ELF-1 (cell line): ENCODE results near the gene AAK1.
"Not testable (repeated sequence)": the region's sequence is repeated elsewhere in the genome, so short reads cannot be mapped to it uniquely, and the experiment has no call there.

Experiments
- DNase-seq: peaks from one replicate; pipeline ENCODE4 v3.0.0-alpha.2; 2016; ENCODE audit warnings: low read depth, low spot score

AAK1 gene

GRCh38 chr2:69643602-69644505 lies at the start of gene AAK1:
AAK1 (minus strand) TSS chr2:69643739; CDS start chr2:69643040, 699 bp downstream.
- DNase-seq = peak; percentile 89

DNA sequence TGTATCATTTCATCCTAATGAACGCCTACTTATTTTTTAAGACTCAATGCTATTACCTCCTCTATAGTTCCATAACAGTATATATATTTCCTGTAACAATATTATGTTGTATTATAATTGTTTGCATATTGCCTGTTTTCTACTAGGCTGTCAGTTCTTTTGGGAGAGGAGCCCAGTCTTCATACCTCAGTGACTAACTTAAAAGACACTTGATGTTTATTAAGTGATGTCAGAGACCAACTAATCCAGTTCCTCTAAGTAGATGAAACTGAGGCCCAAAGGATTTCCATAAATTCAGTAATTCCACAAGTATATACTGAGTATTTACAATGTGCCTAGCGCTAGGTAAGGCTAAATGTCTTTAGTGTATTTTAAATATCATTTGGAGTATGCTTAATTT lies 48.9 kb upstream of the AAK1 start:
- DNase-seq = no peak

DNA sequence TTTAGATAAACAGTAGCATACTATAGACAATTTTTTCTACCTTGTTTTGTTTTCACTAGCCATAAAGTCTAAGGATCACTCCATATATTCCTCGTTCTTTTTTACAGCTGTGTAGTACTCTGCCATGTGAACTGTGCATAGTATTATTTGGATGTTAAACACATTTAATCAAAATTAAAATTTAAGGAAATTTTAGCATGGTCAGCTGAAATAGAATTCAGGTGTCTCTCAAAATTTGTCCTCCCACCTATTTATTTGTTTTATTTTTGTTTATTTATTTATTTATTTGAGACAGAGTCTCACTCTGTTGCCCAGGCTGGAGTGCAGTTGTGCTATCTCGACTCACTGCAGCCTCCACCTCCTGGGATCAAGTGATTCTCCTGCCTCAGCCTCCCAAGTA lies 46.4 kb upstream of the AAK1 start:
- DNase-seq = no peak

DNA sequence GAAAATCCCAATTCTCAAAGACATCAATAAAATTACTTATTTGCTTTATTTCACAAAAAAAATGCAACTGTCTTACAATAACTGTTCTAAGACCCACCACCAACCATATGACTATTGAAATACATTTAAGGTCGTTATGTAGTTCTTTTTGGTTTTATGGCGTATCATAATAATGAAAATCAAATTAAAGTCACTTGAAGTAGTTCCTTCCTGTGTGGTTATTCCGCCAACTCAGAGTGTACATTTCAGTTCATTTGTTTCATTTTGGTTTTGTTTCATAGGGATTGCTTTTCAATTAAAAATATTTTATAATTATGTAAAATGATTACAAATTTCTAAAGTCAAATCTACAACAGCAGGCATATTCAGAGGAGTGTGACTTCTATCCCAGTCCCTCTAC lies 45.9 kb upstream of the AAK1 start:
- DNase-seq = no peak

DNA sequence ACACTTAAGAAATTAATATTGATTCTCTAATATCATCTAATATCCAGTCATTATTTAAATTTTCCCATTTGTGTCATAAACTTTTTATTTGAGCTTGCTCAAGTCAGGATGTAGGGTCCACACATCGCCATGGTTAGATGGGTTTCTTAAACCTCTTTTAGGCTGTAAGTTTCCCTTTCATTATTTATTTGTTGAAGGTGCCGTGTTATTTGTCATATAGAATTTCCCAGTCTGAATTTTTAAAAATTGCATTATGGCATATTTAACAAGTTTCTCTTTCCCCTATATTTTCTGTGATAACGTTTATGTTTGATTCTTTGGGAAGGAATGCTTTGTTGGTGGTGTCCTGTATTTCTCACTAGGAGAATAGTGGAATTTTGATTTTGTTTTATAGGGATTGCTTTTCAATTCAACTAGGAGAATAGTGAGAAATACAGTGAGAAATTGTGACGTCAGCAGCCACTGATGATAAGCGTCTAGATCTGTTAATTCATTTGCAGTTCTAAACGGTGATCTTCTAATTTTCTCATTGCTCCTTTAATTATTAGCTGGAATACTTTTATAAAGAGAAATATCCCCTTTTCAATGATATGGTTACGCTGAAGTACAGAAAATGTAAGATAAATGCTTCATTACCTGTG lies 44.6 kb upstream of the AAK1 start:
- DNase-seq = no peak

GRCh38 chr2:69686813-69687212 lies 43.3 kb upstream of the AAK1 start:
- DNase-seq = no peak

- DNase-seq = no peak
These were observed 41.9 kb upstream of the AAK1 start for GRCh38 chr2:69685321-69686048.

DNA sequence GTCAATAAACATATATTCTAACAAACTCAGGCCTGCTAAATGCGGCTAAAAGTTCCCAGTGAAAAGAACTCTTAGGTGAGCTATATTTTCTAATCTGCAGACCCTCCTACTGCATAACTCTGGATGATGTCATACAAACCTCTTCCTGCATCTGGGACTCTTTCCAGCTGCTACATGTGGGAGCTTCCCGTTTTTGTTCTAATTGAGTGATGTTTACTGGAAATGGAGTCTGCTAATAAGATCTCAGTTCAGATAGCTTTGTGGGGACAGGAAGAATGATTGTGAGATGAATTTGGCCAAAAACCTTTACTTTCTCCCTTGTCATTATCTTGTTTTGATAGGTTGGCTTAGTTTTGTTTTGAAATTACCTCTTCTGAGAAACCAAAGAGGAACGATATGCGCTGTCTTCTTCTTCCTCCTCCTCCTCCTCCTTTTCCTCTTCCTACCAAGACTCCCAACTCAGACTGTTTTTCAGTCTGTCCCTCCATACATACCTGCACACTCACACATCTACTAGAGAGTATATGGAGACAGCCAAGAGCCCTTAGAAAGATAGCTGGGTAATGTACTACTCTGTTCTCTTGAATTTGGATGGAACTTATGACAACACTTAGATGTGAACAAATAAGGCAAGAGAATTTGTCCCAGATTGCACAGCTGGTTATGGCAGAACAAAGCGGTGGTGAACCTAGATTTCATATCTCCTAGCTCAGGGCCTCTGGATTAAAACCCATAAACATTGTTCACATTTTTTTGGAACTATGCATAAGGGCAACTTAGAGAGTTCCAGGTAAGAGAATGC lies 39.8 kb upstream of the AAK1 start:
- DNase-seq = no peak

DNA sequence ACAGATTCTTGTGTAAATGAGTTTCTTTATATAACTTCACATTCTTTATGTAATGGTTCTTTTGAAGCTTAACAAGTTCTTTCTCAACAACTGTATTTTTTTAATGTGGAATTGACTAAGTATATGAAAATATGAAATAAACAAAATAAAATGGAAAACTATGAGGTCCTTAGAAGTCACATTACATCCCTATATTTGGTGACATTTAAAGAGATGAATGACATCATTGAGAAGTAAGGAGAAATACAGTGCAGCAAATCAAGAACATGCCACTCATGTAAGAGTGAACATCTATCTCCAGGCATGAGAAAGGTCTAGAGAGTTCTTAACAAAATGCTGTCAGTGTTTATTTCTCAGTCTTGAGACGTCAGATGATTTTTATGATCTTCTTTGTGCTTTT lies 39.0 kb upstream of the AAK1 start:
- DNase-seq = no peak

DNA sequence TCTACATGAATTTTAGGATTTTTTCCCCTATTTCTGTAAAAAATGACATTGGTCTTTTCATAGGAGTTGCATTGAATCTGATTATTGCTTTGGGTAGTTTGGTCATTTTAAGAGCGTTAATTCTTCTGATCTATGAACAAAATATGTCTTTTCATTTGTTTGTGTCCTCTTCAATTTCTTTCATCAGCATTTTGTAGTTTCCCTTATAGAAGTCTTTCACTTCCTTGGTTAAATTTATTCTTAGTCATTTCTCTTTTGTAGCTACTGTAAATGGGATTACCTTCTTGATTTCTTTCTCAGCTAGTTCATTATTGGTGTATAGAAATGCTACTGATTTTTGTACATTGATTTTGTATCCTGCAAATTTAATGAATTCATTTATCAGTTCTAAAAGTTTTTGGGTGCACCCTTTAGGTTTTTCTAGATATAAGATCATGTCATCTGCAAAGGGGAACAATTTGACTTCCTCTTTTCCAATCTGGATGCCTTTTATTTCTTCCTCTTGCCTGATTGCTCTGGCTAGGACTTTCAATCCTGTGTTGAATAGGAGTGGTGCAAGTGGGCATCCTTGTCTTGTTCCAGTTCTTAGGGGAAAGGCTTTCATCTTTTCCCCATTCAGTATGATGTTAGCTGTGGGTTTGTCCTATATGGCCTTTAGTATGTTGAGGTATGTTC lies 36.6 kb upstream of the AAK1 start:
- DNase-seq = no peak

DNA sequence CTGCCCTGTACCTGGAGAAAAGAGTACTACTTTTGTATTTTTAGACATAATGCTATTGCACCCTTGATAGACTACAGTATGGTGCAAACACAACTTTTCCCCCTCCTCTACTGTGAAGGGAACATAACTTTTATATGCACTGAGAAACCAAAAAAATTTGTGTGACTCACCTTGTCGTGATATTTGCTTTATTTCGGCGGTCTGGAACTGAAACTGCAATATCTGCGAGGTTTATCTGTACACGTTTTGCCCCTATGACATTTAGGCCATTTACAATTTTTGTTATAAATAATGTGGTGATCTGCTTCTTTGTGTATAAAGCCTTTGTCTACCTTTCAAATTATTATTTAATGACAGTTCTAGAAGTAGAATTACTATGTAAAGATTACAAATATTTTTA lies 34.4 kb upstream of the AAK1 start:
- DNase-seq = no peak

DNA sequence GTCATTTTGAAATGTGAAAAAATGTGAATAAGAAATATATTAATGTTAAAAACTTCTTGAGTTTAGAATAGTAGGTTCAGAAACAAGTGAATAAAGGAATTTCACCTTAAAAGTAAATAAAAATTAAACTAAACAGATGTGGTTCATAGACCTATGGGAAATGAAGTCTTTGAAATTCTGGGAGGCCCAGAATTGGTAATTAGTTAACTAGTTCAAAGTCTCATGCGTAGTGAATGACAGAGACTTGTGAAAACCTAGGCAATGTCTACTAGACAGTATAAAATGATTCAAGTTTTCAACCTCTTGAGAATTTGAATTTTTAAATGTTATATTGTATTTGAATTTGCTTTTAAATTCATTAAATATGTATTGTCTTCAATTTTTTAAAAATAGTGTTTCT lies 32.6 kb upstream of the AAK1 start:
- DNase-seq = no peak

DNA sequence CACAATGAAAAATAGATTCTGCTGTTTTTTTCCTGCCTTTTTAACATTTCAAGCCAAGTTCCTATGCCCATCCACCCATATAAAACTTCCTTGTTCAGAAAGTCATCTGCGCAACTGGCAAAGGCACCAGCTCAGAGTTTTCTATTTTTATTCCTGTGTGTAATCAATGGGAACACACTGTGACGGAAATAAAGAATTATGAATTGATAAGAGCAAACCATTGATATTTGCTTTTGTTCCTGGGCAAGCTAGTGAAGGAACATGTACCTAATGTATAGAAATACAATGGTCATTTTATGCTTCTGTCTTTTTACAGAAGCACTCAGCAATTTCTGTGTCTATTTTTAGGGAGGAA lies 30.8 kb upstream of the AAK1 start:
- DNase-seq = no peak

DNA sequence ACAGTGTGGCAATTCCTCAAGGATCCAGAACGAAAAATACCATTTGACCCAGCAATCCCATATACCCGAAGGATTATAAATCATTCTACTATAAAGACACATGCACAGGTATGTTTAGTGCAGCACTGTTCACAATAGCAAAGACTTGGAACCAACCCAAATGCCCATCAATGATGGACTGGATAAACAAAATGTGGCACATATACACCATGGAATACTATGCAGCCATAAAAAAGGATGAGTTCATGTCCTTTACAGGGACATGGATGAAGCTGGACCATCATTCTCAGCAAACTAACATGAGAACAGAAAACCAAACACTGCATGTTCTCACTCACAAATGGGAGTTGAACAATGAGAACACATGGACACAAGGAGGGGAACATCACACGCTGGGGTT lies 29.6 kb upstream of the AAK1 start:
- DNase-seq = not testable (repeated sequence)

- DNase-seq = no peak
These were observed 26.1 kb upstream of the AAK1 start for GRCh38 chr2:69669666-69670065.

DNA sequence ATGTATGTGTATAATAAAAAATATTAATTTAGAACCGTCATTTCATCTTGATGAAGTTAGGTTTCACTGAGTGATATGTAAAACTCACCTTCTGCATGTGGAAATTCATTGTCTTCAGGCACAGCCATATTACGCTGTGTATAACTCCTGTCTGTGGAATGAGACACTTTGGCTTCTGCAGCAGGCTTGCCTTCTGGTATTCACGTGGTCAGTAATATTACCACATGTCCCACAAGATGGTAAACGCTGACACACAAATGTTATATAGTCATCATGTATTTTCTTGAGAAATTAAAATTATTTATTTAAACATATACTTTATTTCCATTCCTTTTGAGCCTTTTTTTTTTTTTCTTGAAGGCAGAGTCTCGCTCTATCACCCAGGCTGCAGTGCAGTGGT lies 25.1 kb upstream of the AAK1 start:
- no peak for DNase-seq

- no peak for DNase-seq
These were observed 24.4 kb upstream of the AAK1 start for GRCh38 chr2:69667805-69668382.

DNA sequence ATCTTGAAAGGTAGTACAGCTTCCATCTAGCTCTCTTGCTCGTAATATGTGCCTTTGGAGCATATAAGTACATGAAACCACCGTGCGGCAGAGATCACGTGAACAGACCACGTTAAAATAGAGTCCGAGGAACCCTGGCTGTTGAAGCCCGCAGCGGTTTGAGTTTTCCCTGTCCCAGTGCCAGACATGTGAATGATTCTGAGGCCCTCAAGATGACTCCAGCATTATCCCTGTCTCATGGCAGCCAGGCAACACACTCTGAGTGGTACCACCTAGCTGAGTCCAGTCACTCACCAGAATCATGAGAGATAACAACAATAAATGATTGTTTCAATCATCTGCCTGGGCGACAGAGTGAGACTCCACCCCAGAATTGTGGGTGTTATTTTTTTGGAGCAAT lies 21.6 kb upstream of the AAK1 start:
- no peak for DNase-seq

- no peak for DNase-seq
These were observed 20.3 kb upstream of the AAK1 start for GRCh38 chr2:69663860-69664259.

DNA sequence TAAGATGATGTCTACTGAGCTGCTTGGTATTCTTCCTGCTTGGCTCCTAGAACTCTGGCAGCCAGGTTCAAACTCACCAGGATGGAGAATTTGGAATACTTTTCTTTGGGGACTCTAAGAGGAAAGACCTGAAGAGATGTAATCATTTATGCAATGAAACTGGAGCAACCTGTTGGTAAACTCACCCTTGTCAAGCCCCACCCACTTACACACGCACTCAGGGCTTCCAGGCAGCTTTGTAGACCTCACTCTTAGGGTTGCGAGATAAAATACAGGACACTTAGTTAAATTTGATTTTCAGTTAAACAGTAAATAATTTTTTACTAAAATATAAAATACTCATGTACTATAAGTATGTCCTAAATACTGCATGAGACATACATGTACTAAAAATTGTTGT lies 19.0 kb upstream of the AAK1 start:
- not testable (repeated sequence) for DNase-seq

DNA sequence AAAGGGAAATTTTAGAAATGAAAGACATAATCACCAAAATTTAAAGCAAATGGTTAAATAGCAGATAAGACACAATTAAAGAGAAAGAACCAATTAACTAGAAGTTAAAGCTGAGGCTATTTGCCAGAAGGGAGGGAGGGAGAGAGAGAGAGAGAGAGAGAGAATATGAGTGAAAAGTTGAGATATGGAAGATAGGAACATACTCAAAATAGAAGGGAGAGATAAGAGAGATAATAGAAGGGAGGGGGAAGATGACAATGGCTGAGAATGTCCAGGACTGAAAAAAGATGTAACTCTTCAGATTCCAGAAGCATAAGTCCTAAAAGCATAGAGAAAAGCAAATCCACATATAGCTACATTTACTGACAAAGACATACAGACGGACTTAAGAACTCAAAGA lies 17.1 kb upstream of the AAK1 start:
- no peak for DNase-seq
